ENCODE measurements around the gene COL4A2. TPM values are rescaled to one million over a fixed set of nuclear protein-coding genes. Genes with fewer than 3 reads are reported as not detected.
"Not testable (repeated sequence)": the region's sequence is repeated elsewhere in the genome, so short reads cannot be mapped to it uniquely, and the experiment has no call there.

Gene COL4A2
- total RNA-seq, 3 donors from 2014 or later = 0.63 to 1.2 (median 1.1) TPM

DNA sequence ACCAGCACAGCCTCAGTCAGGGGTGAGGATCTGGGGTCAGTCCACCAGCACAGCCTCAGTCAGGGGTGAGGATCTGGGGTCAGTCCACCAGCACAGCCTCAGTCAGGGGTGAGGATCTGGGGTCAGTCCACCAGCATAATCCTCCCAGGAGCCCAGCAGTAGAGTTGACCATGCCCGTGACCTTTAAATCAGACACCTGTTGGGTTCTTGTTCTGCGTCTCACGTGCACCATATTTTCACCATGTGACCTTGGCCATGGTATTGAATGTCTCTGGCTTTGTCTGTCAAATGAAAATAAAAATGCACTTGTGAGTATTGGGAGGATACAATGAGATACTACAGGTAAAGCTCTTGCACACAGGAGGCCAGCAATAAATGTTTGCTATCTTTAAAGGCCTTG lies 190.8 kb downstream of the COL4A2 start:
- H3K9me3 Mint-ChIP-seq; H3K27me3 Mint-ChIP-seq (ENCODE audit: low read depth); DNase-seq; H3K4me1 Mint-ChIP-seq (ENCODE audit: low read depth); ATAC-seq; H3K4me3 Mint-ChIP-seq; H3K36me3 Mint-ChIP-seq (ENCODE audit: insufficient read depth): not testable (repeated sequence)

GRCh38 chr13:110498327-110498726 lies 191.2 kb downstream of the COL4A2 start:
- Mint-ChIP-seq H3K36me3 (ENCODE audit: insufficient read depth) (no peaks in the 10 kb centered on the region), H3K9me3 (peaks cover 4% of the 10 kb centered on the region), H3K4me1 (ENCODE audit: low read depth) (no peaks in the 10 kb centered on the region), H3K27me3 (ENCODE audit: low read depth) (no peaks in the 10 kb centered on the region), H3K4me3 (no peak overlapping the region)
- ATAC-seq (no peak), DNase-seq (no peak)

- no peaks in the 10 kb centered on the region for H3K4me1 Mint-ChIP-seq (ENCODE audit: low read depth)
- H3K9me3 Mint-ChIP-seq = peaks cover 4% of the 10 kb centered on the region
- DNase-seq (no peak), ATAC-seq (no peak)
- H3K36me3 Mint-ChIP-seq (ENCODE audit: insufficient read depth) = no peaks in the 10 kb centered on the region
- no peak overlapping the region for H3K4me3 Mint-ChIP-seq
- no peaks in the 10 kb centered on the region for H3K27me3 Mint-ChIP-seq (ENCODE audit: low read depth)
Measured at GRCh38 chr13:110498765-110499164, 191.7 kb downstream of the COL4A2 start.

GRCh38 chr13:110499621-110500281 lies 192.7 kb downstream of the COL4A2 start:
- no peaks in the 10 kb centered on the region for H3K27me3 Mint-ChIP-seq (ENCODE audit: low read depth)
- no peak for ATAC-seq
- H3K4me1 Mint-ChIP-seq (ENCODE audit: low read depth) = no peaks in the 10 kb centered on the region

DNA sequence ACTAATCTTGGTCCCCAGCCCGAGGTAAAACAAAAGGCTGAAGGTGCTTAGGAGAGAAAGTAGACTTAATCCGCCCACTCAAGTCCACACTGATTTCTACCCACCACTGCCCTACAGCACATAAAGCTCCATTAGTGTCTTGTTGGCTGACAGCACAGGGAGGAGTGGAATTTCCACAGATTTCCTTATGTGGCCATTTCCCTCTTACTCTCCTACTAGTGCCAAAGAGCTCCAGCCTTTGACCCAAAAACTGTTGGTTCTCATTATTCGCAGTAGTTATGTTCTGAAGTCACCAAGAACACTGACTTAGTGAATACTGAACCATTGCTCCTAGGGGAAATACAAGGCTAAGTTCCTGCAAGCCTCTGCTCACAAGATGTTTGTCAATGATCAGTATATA lies 193.3 kb downstream of the COL4A2 start:
- ATAC-seq (no peak), DNase-seq (no peak)
- no peak overlapping the region for H3K4me3 Mint-ChIP-seq
- no peaks in the 10 kb centered on the region for H3K36me3 Mint-ChIP-seq (ENCODE audit: insufficient read depth)
- H3K27me3 Mint-ChIP-seq (ENCODE audit: low read depth) = no peaks in the 10 kb centered on the region
- no peaks in the 10 kb centered on the region for H3K4me1 Mint-ChIP-seq (ENCODE audit: low read depth)
- peaks cover 4% of the 10 kb centered on the region for H3K9me3 Mint-ChIP-seq

More at GRCh38 chr13:110499621-110500281, 192.7 kb downstream of the COL4A2 start:
- no peak for DNase-seq
- Mint-ChIP-seq H3K4me3 (no peak overlapping the region), H3K9me3 (peaks cover 4% of the 10 kb centered on the region), H3K36me3 (ENCODE audit: insufficient read depth) (no peaks in the 10 kb centered on the region)

- Mint-ChIP-seq H3K27me3 (ENCODE audit: low read depth) (no peaks in the 10 kb centered on the region), H3K9me3 (peaks cover 4% of the 10 kb centered on the region), H3K36me3 (ENCODE audit: insufficient read depth) (no peaks in the 10 kb centered on the region), H3K4me1 (ENCODE audit: low read depth) (no peaks in the 10 kb centered on the region), H3K4me3 (no peak overlapping the region)
- no peak for DNase-seq
- ATAC-seq = no peak
Measured at GRCh38 chr13:110501188-110501587, 194.1 kb downstream of the COL4A2 start.

- Mint-ChIP-seq H3K36me3 (ENCODE audit: insufficient read depth) (no peaks in the 10 kb centered on the region), H3K9me3 (peaks cover 4% of the 10 kb centered on the region), H3K4me1 (ENCODE audit: low read depth) (no peaks in the 10 kb centered on the region), H3K4me3 (no peak overlapping the region), H3K27me3 (ENCODE audit: low read depth) (no peaks in the 10 kb centered on the region)
- ATAC-seq = no peak
- DNase-seq = no peak
Measured at GRCh38 chr13:110503037-110503901, 196.2 kb downstream of the COL4A2 start.

DNA sequence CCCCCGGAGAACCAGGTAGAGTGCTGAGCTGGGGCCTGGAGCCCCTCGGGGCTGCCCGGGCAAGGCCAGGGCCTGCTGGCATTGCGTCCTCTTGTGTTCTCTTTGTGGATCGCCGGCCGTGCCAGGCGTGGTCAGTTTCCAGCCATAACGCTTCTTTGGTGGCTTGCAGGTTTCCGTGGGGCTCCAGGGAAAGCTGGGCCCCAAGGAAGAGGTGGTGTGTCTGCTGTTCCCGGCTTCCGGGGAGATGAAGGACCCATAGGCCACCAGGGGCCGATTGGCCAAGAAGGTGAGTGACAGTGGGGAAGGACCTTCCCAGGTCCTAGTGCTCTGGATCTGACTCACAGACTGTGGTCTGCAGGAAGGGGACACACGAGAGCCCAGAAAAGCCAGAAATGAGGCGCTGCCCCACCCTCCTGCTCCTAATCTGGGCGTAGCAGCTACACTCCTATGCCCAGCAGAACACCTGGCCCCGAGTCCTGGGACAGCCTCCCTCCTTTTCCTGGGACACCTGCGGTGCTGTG lies 197.0 kb downstream of the COL4A2 start:
- H3K4me1 Mint-ChIP-seq (ENCODE audit: low read depth) = no peaks in the 10 kb centered on the region
- no peaks in the 10 kb centered on the region for H3K36me3 Mint-ChIP-seq (ENCODE audit: insufficient read depth)
- peaks cover 4% of the 10 kb centered on the region for H3K9me3 Mint-ChIP-seq
- H3K27me3 Mint-ChIP-seq (ENCODE audit: low read depth) = no peaks in the 10 kb centered on the region
- H3K4me3 Mint-ChIP-seq = no peak overlapping the region
- no peak for DNase-seq
- ATAC-seq = no peak

DNA sequence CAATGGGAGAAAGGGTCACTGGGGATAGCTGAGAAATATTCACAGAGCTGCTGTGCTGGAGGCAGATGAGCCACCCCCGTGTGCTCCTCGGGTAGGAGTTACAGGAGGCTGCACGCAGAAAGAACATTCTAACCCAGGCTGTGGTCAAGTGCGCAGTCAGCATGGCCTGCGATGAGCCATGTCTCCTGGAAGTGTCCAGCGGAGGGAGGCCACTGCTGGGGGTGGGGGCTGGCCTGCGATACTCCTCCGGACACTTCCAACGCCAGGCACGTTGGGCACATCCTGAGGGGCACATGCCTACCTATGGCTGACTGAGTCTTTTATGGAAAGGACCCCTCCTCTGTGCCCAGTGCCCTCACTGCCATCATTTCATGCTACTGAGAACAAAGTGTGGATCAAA lies 198.5 kb downstream of the COL4A2 start:
- ATAC-seq = no peak
- no peaks in the 10 kb centered on the region for H3K9me3 Mint-ChIP-seq
- no peaks in the 10 kb centered on the region for H3K27me3 Mint-ChIP-seq (ENCODE audit: low read depth)
- DNase-seq = no peak
- no peak overlapping the region for H3K4me3 Mint-ChIP-seq
- H3K4me1 Mint-ChIP-seq (ENCODE audit: low read depth) = no peaks in the 10 kb centered on the region
- no peaks in the 10 kb centered on the region for H3K36me3 Mint-ChIP-seq (ENCODE audit: insufficient read depth)

- Mint-ChIP-seq H3K9me3 (no peaks in the 10 kb centered on the region), H3K4me1 (ENCODE audit: low read depth) (no peaks in the 10 kb centered on the region), H3K4me3 (no peak overlapping the region), H3K27me3 (ENCODE audit: low read depth) (no peaks in the 10 kb centered on the region), H3K36me3 (ENCODE audit: insufficient read depth) (no peaks in the 10 kb centered on the region)
- DNase-seq (no peak), ATAC-seq (no peak)
Measured at GRCh38 chr13:110506396-110506795, 199.3 kb downstream of the COL4A2 start.

DNA sequence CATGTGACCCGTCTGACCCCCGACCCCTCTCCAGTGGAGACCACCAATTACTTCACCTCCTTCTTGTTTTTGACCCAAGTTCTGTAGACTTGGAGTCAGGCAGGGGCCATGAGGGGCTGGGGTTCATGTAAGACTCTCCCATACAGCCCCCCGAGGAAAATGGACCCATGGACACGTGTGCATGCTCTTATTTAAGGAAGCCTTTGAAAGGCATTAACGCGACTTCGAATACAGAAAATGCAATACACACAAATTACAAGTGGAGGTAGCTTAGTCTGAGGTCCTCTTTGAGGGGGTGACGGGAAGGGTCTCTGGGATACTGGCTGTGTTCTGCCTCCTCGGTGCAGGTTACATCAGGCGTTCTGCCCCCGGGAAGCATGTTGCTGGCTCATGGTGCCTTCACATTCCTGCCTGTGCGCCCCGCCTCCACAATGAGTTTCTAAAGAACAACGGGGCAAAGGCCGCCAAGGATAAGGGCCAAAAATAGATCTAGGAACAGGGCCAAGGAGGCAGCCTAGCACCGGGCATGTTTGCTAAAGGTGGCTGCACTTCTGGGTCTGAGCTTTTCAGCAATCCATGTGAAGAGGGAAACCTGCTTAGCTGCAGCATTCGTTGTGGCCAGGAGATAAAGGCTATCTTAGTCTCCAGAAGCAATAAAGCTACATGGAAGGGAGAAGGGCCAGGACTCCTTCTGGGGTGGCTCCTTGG lies 199.9 kb downstream of the COL4A2 start:
- H3K4me1 Mint-ChIP-seq (ENCODE audit: low read depth) = no peaks in the 10 kb centered on the region
- no peaks in the 10 kb centered on the region for H3K27me3 Mint-ChIP-seq (ENCODE audit: low read depth)
- DNase-seq (no peak), ATAC-seq (no peak)
- H3K4me3 Mint-ChIP-seq = no peak overlapping the region
- H3K9me3 Mint-ChIP-seq = no peaks in the 10 kb centered on the region
- H3K36me3 Mint-ChIP-seq (ENCODE audit: insufficient read depth) = no peaks in the 10 kb centered on the region

GRCh38 chr13:110507678-110508381 lies 200.7 kb downstream of the COL4A2 start:
- no peak for DNase-seq
- Mint-ChIP-seq H3K27me3 (ENCODE audit: low read depth) (no peaks in the 10 kb centered on the region), H3K4me3 (no peak overlapping the region)

GRCh38 chr13:110509478-110509926 lies 202.4 kb downstream of the COL4A2 start:
- no peaks in the 10 kb centered on the region for H3K9me3 Mint-ChIP-seq
- no peaks in the 10 kb centered on the region for H3K27me3 Mint-ChIP-seq (ENCODE audit: low read depth)
- no peaks in the 10 kb centered on the region for H3K36me3 Mint-ChIP-seq (ENCODE audit: insufficient read depth)
- no peak for ATAC-seq
- no peak for DNase-seq
- H3K4me3 Mint-ChIP-seq = no peak overlapping the region
- H3K4me1 Mint-ChIP-seq (ENCODE audit: low read depth) = no peaks in the 10 kb centered on the region

More at GRCh38 chr13:110507678-110508381, 200.7 kb downstream of the COL4A2 start:
- no peak for ATAC-seq
- H3K9me3 Mint-ChIP-seq = no peaks in the 10 kb centered on the region
- H3K4me1 Mint-ChIP-seq (ENCODE audit: low read depth) = no peaks in the 10 kb centered on the region
- H3K36me3 Mint-ChIP-seq (ENCODE audit: insufficient read depth) = no peaks in the 10 kb centered on the region

All from activated T-cell treated with anti-CD3 and anti-CD28 coated beads, Interleukin-2, amount 50 U/mL, for 4 hours (primary cell).